Suppressor macrophage treated with lipopolysaccharide for 4 hours (primary cell): ENCODE measurements around the gene OPCML.

Experiments
- DNase-seq: peaks from one replicate; pipeline ENCODE4 v3.0.0-alpha.2; 2020

The OPCML gene

GRCh38 chr11:133224271-133224670 is 308.0 kb downstream of the OPCML start:
- DNase-seq = no peak

DNA sequence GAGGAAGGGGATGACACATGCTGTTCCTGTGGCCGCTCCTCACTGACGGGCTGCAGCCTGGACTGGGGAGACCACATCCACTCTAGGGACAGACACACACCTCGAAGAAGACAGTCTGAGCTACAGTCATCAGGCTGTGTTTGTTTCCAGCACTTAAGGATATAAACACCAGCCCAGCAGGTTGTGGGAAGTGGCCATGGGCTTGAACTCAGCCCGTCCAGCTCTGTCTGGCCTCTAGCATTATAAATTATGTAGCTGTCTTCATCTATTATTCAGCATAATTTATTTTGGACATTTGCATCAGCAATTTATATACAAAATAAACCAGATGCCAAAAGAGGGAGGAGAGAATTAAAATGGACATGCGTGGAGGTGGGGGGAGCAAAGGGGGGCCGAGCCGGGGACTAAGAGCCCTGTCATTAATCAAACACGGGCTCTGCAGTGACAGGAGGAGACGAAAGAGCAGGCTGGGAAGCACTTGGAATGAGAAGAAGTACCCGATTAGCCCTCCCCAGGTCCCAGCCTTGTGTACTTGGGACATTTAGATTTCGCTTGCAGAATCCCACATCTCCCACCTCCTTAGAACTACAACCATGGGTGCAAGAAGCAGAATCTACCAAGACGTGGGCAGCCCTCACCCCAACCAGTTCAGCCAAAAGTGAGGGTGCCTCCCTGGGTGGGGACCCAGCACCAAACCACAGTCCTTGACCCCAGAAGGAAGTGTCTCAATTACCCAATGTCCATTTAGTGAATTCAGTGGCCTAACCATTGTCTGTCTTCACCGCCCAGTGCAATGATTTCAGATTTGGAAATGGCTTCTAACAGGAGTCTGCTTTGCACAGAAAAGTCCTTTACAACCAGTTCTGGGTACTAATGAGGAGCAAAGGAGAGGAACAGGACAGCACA is 309.6 kb downstream of the OPCML start:
- no peak for DNase-seq

DNA sequence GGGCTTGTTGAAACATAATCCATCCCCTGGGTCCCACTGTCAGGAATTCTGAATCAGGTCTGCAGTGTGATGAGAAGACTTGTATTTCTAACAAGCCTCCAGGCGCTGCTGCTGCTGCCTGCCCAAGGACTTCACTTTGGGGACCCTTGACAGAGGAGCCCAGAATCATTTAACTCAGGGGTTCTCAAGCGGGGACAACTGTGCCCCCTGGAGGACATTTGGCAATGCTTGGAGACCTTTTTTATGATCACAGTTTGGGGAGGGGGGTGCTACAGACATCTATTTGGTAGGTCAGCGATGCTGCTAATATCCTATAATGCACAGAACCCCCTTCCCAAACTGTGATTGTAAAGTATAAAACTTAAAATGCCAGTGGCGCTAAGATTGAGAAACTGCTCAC is 312.8 kb downstream of the OPCML start:
- no peak for DNase-seq

- no peak for DNase-seq
Measured at GRCh38 chr11:133216813-133217212, 315.5 kb downstream of the OPCML start.

DNA sequence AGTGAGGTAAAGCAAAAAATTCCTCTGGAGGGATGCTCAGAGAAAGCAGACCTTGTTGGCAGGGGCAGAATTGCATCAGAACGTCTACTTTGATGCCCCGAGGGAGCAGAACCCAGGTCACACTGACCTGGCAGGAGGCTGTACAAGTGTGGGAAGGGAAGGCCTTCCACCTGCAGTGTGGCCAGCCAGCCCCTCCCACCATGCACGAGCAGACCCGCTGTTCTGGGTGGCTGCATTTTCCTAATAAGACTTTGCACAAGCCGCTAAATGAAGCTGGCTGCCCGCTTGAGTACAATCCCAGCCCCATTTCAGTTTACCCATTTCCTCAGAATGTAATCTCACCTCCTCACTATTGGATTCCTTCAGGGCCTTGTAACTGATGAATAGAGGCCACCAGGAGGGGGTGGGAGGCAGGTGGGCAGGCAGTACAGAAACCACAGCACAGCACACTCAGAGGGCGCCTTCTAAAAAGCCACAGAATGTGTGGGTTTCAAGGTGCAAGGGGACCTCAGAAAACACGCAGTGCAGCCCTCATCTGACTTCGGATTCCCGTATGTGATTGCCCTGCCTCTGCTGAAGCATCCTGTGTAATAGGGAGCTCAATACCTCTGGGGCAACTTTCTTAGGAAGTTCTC is 316.6 kb downstream of the OPCML start:
- no peak for DNase-seq

DNA sequence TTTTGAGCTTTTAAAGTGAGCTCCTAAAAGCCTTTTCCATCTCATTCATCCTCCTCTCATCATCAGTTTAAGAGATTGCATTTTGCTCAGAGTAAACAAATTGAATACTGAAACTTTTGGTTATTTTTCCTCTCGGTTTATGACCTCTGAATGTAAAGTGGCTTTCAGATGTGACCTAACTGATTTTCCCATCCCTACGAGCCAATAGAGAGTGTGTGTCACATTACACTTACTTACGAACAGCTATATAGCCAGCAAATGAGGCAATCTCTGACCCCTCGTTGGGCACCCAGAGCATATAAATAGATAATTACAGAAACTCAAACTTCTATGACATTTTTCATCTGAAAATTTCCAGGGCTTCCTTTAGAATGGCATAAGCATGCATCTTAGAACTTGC is 317.7 kb downstream of the OPCML start:
- DNase-seq = no peak

- DNase-seq = no peak
Measured at GRCh38 chr11:133212201-133212600, 320.1 kb downstream of the OPCML start.

GRCh38 chr11:133207995-133208394 is 324.3 kb downstream of the OPCML start:
- no peak for DNase-seq

DNA sequence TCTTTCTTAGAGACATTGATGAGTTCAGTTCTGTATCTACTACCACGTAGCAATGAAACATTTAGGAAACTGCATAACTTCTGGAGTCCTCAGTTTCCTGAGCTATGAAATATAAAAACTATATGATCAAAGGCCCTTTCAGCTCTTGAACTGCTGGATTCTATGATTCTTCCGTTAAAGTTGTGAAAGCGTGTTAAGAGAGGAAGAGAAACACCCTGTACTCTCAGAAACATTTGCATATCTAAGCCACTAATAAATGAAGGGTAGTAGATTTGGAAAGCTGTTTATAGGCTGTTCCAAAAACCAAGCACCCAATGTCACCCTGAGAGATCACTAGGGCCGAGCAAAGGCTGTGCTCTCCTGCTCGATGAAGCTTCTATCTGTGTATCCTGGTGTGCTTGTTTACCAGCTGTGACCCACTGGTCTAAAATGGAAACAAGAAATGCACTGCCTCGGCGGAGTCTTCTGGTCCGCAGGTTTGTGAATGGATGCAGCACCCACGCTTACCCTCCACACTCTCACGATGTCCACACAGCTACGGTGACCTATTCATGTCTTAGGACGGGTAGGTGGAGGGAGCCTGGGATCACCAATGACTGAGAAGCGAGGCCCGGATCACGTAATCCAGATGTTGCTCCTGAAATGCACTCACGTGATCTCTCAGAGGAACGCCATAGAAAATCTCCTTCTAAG is 325.8 kb downstream of the OPCML start:
- DNase-seq = no peak

GRCh38 chr11:133204158-133204557 is 328.1 kb downstream of the OPCML start:
- DNase-seq = no peak

DNA sequence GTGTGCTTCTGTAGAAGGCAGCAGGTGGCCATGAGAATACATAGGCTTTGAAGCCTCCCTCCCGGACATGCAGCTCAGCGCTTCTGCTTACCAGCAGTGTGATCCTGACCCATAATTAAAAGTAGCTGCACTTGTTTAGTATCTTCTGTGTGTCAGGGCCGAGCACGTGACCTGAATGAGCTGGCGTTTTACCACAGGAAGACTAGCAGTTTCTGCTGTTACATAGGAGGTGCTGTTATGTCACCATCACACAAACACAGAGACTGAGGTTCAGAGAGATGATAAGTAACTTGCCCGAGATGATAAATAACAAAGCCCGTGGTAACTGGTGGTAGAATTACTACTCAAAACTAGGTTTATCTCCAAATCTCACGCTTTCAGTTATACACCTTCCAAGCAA is 329.5 kb downstream of the OPCML start:
- peak; percentile 13 for DNase-seq

- no peak for DNase-seq
Measured at GRCh38 chr11:133198438-133198837, 333.9 kb downstream of the OPCML start.

DNA sequence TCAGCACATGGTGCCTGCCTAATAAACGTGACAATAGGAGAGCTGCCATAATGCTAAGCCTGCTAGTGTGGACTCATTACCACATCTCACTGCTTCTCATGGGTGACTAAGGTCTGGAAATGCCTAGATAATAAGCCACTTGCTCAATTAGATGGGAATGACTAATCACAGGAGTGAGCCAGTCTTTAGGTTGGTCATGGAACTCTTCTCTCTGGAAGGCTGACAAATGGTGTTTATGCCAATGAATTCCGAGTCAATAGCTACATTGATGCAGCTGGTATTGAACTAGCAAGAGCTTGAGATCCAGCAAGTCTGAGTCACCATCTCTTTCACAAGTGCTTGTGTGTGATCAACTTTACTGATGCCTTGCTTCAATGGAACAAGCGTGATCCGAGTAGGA is 334.9 kb downstream of the OPCML start:
- peak; percentile 19 for DNase-seq

DNA sequence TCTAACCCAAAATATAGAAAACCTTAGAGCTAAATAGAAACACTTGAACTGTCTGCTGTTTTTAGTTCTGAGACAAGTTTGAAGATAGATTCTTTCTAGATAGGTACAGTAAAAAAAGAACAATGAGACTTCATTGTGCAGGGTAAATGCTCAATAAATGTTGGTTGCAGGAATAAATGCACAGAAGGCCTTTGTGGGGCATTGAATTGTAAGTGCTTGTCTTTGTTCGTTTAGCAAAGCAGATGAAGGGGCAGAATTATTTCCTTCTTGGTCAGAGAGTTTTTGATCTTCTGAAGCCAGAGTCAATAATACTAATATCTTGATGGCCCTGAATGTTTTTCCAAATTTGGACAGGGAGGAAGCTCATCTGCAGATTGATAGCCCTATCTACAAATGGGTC is 340.4 kb downstream of the OPCML start:
- DNase-seq = no peak

GRCh38 chr11:133181667-133182066 is 350.6 kb downstream of the OPCML start:
- no peak for DNase-seq

GRCh38 chr11:133181066-133181465 is 351.2 kb downstream of the OPCML start:
- no peak for DNase-seq

GRCh38 chr11:133180201-133180600 is 352.1 kb downstream of the OPCML start:
- DNase-seq = no peak

- DNase-seq = no peak
Measured at GRCh38 chr11:133176748-133177147, 355.6 kb downstream of the OPCML start.

GRCh38 chr11:133175103-133175502 is 357.2 kb downstream of the OPCML start:
- no peak for DNase-seq

DNA sequence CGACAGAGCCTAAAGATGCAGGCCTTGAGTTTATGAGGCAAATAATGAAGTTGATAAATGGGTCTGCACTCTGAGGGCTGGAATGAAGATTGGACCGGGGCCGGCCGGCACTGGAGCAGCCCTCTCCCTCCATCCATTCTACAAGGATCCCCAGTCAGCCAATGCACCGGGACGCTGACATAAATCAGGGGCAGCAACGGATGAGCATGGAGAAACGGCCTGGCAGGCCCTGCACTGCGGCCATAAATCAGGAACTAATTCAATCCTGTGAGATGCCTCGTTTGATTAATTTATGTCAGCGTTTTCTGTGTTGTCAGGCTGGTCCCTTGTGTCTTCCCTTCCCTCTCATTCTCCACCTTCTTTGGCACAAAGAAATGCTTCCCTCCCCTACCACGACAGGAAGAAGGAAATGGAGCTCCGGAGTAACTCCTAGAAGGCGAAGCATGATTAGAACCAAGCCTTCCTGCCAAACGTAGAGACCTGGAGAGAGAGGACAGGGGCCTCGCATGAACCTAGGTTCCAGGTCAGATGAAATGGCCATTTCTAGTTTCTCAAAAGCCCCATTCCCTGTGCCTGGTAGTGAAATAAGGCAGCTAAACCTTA is 358.4 kb downstream of the OPCML start:
- DNase-seq = no peak

- DNase-seq = peak; percentile 4
Measured at GRCh38 chr11:133172349-133172748, 360.0 kb downstream of the OPCML start.

GRCh38 chr11:133171374-133171773 is 360.9 kb downstream of the OPCML start:
- DNase-seq = no peak

DNA sequence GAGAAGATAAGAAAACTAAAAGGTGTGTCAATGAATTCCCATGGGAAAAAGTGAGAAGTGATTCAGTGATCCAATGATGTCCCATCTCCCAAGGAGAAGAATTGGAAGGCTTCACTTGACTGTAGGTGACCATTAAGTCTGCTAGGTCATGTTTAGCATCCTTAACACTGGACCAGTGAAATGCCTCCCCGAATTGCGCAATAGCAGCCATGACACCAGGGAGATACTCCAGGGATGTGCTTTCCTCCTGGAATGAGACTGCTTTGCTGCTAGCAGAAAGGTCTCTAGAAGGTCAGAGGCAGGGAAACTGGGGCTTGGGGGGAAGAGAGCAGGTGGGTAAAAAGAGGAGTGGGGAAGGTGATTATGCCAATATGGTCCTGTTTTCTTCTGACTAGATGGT is 364.3 kb downstream of the OPCML start:
- DNase-seq = no peak
